ENCODE results near the gene DGKI.
"Not testable (repeated sequence)": the region's sequence is repeated elsewhere in the genome, so short reads cannot be mapped to it uniquely, and the experiment has no call there.

DGKI gene

DNA sequence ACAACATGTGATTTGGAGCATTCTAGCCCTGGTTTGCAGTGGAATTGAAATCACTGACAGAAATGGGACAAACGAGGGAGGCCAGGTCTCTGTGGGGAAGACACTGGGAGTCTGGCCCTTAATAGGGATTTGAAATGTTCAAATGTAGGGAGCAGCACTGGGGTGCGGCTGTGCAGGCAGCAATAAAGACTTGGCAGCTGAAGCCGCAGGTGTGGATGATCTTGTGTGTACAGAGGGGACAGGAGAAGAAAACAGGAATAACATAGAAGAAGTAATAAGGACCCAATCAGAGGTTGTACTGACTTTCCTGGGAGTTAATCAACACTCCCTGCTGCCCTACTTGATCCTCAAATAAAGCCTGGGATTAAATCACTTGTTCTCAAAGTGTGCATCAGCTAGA lies 375.6 kb downstream of the DGKI start:
- no peak for DNase-seq (ENCODE audit: low read depth in 2 of 2)

GRCh38 chr7:137469858-137470257 lies 376.9 kb downstream of the DGKI start:
- DNase-seq (ENCODE audit: low read depth in 2 of 2) = no peak

GRCh38 chr7:137469191-137469811 lies 377.5 kb downstream of the DGKI start:
- DNase-seq (ENCODE audit: low read depth in 2 of 2) = no peak

GRCh38 chr7:137462847-137463246 lies 383.9 kb downstream of the DGKI start:
- no peak for DNase-seq (ENCODE audit: low read depth in 2 of 2)

GRCh38 chr7:137462074-137462715 lies 384.6 kb downstream of the DGKI start:
- no peak for DNase-seq (ENCODE audit: low read depth in 2 of 2)

DNA sequence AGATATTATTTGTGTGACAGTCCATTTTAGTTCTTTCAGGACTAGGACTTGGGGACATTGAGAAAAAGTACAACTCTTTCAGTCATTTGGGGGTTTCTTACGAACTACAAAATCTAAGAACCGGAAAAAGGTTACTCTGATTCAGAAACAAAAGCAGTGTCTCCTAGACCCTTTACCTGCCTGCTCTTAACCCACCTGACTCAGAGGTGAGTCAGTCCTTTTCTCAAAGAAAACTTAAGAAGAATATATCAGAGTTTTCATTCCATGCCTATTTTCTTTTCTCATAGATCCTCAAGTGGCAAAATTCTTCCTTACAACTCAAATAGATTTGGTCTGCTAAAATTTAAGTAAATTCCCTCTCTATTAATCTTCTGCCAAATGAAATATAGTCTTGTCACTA lies 388.4 kb downstream of the DGKI start:
- no peak for DNase-seq (ENCODE audit: low read depth in 2 of 2)

DNA sequence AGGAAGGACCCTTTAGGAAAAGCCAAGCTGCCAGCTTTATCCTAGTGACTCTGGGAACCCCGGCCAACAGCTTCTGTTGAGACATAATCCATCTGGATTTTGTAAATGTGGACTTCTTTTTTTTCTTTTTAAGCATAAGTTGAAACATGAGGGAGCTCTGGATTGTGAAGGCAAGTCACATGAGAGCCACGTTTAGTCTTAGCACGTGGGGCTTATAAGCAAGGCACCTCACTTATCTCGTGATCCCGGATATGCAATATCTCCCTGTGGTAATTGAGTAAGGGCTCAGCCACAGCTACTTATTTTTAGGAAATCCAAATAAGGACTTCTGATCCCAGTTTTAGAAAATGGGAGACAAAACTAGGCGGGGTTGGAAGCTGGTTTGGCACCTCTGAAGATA lies 392.0 kb downstream of the DGKI start:
- no peak for DNase-seq (ENCODE audit: low read depth in 2 of 2)

DNA sequence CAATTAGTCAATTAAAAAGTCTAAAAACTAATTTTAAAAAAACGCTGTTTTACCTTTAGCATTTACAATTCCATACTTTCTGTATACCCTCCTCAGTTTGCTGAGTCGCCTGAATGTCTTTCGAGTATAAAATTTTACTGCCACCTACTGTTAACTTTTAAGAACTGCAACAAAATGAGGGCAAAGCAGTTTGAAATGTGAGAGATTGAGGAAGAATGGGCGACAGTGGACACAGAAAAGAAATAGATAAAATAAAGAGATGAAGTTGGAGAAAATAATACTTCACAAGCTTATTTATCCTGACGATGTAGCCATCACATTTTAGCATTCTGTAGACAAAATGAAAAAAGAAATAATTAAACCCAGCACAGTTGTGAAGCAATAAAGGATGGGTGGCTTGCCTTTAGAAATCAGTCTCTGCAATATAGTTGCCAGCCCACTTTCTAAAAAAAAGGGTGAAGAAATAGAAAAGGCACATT lies 392.5 kb downstream of the DGKI start:
- DNase-seq (ENCODE audit: low read depth in 2 of 2) = no peak

- no peak for DNase-seq (ENCODE audit: low read depth in 2 of 2)
These were observed 393.4 kb downstream of the DGKI start for GRCh38 chr7:137453356-137453755.

DNA sequence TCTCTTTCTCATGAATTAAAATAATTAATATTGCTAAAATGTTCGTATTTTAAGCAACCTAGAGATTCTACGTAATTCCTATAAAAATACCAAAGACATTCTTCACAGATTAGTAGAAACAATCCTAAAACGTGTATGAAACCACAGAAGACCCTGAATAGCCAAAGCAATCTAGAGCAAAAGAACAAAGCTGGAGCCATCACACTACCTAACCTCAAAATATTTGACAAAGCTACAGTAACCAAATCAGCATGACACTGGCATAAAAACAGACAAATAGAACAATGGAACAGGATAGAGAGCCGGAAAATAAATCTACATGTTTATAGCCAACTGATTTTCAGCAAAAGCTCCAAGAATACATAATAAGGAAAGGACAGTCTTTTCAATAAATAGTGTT lies 397.8 kb downstream of the DGKI start:
- DNase-seq (ENCODE audit: low read depth in 2 of 2) = no peak

GRCh38 chr7:137448572-137448971 lies 398.2 kb downstream of the DGKI start:
- not testable (repeated sequence) for DNase-seq (ENCODE audit: low read depth in 2 of 2)

DNA sequence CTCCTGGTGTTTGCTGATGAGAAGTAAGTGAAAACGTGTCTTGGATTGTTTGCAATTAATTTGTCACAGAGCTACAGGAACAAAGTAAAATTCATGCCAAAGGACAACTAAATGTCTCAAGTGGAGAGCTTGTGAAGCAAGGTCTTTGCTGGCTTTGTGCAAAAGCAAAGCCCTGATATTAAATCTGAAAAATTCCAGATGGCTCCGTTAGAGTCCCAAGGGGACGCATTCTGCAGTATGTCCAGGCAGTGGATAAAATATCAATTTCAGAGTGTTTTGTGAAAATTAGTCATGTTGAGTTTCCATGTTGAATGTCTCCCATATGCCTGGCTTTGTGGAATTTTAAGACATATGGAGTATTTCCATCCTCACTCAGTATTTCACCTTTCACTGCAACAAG lies 400.7 kb downstream of the DGKI start:
- no peak for DNase-seq (ENCODE audit: low read depth in 2 of 2)

DNA sequence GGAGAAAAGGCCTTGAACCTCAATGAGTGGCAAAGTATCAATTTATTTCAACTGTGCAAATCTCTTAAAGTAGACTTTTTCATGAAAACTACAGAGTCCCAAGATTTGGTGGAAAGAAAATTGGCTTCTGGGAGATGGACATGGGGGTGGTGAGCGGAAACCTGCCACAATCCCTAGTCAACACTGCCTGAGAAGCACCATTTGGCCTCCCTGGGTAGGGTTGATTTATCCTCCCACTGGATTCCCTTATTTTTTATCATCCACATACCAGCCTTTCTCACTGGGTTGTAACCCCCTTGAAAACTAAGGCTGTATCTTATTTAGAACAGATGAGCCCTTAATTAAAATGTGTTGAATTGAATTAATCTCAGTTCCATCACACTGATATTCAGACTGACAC lies 401.5 kb downstream of the DGKI start:
- no peak for DNase-seq (ENCODE audit: low read depth in 2 of 2)

- DNase-seq (ENCODE audit: low read depth in 2 of 2) = no peak
These were observed 403.2 kb downstream of the DGKI start for GRCh38 chr7:137443616-137444015.

DNA sequence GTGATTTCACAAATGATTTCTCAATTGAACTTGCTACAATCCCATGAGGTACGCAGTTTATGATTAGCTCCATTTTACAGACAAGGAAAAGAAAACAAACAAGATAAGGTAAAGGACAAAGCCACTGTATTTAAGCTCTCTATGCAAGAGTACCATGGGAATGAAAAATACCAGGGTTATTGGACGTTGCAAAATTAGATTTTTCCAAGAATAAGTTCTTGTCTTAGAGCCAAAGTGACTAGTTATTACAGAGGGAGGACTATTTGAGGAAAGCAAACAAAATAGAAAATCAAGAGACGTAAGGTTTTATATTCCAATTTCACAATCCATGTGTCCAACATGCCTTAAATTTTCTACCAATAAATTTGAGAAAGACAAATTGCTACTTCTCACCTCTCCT lies 405.3 kb downstream of the DGKI start:
- DNase-seq (ENCODE audit: low read depth in 2 of 2) = no peak

DNA sequence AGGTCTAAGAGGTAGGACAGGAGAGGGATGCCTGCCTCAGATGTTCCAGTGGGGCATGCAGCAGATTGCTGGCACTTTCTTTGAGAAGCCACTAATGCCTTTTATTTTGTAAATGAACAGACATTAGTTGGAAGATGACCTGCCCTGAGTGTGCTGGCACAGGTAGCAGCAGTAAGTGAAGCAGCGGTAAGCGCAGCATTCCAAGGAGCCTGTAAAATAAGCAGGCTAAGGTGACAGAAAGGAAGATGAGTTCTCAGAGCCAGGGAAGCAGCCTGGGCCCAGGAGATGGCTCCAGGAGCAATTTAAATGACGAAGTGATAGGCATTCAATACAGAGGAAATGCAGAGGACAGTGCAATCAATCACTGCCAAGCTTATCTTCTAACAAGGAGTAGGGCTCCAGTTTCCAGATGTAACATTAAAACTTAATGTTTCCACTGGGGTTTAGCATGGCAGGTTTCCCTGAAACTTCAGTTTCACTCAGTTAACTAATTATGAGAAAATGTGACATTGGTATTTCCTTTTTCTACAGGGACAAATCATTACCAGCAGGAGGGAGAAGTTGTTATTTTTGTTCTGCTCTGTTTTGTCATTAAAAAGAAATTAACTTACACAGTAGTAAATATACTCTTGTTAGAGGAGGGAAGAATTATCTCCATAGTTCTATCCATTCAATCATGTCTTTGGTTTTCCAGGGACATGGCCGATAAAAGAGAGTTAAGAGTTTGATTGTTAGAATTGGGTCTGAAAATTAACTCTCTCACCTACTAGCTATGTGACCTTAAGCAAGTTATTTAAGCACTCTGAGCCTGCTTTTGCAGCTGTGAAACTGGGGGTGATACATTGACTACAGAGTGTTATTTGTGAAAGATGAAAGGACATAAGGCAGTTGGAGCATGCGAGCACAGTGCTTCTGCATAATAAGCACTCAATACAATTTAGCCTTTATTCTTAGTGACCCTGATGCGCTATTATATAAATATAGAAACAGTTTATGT lies 406.6 kb downstream of the DGKI start:
- no peak for DNase-seq (ENCODE audit: low read depth in 2 of 2)

- no peak for DNase-seq (ENCODE audit: low read depth in 2 of 2)
These were observed 411.8 kb downstream of the DGKI start for GRCh38 chr7:137434946-137435345.

DNA sequence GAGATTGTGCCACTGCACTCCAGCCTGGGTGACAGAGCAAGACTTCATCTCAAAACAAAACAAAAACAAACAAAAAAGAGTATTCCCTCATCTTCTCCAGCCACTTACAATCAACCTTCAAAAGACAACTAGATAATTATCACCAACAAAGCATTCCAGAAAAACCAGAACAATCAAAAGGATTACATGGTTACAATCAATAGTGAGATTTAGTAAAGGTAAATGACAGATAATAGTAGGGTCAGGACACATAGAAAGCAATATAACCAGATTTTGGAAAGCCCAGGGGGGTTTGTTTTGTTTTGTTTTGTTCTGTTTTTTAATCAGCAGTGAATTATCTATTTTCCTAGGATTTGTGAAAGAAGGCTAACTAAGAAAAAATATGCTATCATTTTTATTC lies 412.2 kb downstream of the DGKI start:
- no peak for DNase-seq (ENCODE audit: low read depth in 2 of 2)

- no peak for DNase-seq (ENCODE audit: low read depth in 2 of 2)
These were observed 423.5 kb downstream of the DGKI start for GRCh38 chr7:137423321-137423720.

DNA sequence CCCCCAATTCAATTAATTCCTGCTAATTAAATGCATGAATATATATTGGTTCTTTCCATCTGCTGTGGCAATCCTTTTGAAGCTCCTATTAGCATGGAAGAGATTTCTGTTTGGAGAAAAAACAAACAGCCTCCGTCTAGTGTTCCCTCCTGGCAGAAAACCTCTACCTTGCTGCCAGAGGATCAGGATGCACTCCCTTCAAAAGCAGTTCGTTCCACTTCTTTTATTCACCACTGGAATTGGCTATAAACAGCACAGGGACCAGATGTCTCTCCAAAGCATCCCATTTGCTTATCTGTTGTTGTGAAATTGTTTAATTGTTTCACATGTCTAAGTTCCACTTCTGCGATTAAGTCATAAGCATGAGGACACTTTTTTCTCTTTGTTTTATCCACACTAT lies 425.4 kb downstream of the DGKI start:
- no peak for DNase-seq (ENCODE audit: low read depth in 2 of 2)

- DNase-seq (ENCODE audit: low read depth in 2 of 2) = no peak
These were observed 427.9 kb downstream of the DGKI start for GRCh38 chr7:137418841-137419240.

DNA sequence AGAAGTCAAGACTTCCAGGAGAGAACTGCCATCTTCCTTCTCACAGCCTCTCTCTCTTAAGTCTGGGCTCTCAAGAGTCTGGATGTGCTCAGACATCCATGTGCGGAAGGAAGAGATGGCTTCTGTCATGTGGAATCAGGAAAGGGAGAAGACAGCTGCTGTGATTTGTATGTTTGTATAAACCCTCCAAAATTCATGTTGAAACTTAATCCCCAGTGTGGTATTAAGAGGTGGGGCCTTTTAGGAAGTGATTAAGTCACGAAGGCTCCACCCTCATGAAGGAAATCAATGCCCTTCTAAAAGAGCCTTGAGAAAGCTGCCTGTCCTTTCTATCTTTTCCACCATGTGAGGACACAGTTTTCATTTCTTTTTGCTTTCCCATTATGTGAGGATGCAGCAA lies 429.3 kb downstream of the DGKI start:
- no peak for DNase-seq (ENCODE audit: low read depth in 2 of 2)

GRCh38 chr7:137413901-137414300 lies 432.9 kb downstream of the DGKI start:
- DNase-seq (ENCODE audit: low read depth in 2 of 2) = no peak

All from stimulated activated CD4-positive, alpha-beta T cell treated with anti-CD3 and anti-CD28 coated beads, Interleukin-1b, Interleukin-23, amount 100 ng/mL, for 4 hours (primary cell).